ENCODE data around the gene DAB2IP.

The DAB2IP gene

DNA sequence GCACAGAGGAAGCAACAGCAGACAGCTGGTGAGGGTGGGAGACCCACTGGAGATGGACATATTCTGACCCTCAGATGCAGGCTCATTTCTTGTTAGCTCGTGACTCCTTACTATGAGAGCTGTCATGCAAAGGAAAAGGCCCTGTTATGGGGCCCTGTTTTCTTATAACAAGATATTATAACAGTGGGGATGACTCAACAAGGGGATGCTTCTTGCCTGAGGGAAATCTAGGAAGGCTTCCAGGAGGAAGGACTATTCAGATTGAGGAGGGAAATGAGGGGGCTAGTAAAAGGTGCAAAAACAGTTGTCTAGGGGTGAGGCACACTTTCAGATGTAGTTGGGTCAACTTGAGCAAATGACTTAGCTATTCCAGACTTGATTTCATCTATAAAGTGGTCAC is 83.0 kb downstream of the DAB2IP start:
- no peak for TF ChIP-seq LEF1 (IDR thresholded peaks at IDR 0.05; ENCODE audit: borderline replicate concordance)
- TF ChIP-seq L3MBTL2 (conservative IDR thresholded peaks at IDR 0.05), result no peak
- no peak for TF ChIP-seq BHLHE40 (IDR thresholded peaks at IDR 0.05; ENCODE audit: borderline replicate concordance)
- no peak for TF ChIP-seq SP1 (IDR thresholded peaks at IDR 0.05)
- no peak for TF ChIP-seq ELF4 (IDR thresholded peaks at IDR 0.05)
- TF ChIP-seq TARDBP (IDR thresholded peaks at IDR 0.05), result no peak
- no peak for TF ChIP-seq FOXM1 (IDR thresholded peaks at IDR 0.05; ENCODE audit: borderline replicate concordance)
- TF ChIP-seq ARNT (IDR thresholded peaks at IDR 0.05), result no peak
- no peak for DNase-seq (ENCODE audit: extremely low spot score)
- POLR2A ChIA-PET, result no interaction called here
- CTCF ChIA-PET, result interaction anchor here (0.9 to 1.4 kb wide), 5 partner anchors 16 to 247 kb away, joined by 3 to 4 read pairs (median 3); no protein-coding TSS in a partner anchor

DNA sequence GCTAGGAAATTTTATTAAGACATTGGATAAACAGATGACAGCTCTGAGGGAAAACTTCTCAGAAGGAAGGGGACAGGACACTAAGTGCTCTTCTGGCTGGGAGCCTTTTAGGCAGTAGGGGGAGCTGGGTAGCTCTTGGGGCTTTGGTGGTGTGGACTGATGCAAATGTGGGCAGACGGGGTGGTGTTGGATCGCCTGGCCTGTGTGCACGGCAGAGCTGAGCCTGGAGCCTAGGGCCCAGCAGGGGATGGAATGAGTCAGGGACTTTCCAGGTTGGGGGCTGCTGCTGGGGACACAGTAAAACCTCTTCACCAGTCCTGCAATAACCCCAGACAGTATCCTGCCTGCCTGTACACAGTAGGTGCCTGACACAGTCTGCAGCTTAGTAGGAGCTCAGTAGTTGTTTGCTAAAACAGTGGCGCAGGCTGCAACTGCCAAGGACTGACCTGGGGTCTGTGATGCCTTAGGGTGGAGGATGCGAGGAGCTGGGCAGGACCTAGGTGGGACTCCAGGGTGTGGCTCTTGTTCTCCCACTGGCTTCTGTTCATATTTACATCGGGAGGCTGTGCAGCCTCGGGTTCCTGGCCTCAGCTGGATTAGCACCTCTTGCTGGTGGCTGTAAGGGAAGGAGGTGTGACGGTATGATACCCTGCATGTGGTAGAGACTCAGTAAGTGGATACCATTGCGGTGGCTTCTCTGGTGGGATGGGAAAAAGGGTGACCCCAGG is 83.8 kb downstream of the DAB2IP start:
- ChIA-PET CTCF (interaction anchor here (0.9 to 1.4 kb wide), 6 partner anchors 17 to 246 kb away, joined by 3 to 4 read pairs (median 3); no protein-coding TSS in a partner anchor), POLR2A (no interaction called here)
- TF ChIP-seq, protein P1, sequence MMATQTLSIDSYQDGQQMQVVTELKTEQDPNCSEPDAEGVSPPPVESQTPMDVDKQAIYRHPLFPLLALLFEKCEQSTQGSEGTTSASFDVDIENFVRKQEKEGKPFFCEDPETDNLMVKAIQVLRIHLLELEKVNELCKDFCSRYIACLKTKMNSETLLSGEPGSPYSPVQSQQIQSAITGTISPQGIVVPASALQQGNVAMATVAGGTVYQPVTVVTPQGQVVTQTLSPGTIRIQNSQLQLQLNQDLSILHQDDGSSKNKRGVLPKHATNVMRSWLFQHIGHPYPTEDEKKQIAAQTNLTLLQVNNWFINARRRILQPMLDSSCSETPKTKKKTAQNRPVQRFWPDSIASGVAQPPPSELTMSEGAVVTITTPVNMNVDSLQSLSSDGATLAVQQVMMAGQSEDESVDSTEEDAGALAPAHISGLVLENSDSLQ (IDR thresholded peaks at IDR 0.05), result 0 out of 2 replicates have a peak, but pooled peaks have one; percentile 17
- no peak for TF ChIP-seq FOXA1 (IDR thresholded peaks at IDR 0.05)
- peak; percentile 63 for DNase-seq (ENCODE audit: extremely low spot score)

DNA sequence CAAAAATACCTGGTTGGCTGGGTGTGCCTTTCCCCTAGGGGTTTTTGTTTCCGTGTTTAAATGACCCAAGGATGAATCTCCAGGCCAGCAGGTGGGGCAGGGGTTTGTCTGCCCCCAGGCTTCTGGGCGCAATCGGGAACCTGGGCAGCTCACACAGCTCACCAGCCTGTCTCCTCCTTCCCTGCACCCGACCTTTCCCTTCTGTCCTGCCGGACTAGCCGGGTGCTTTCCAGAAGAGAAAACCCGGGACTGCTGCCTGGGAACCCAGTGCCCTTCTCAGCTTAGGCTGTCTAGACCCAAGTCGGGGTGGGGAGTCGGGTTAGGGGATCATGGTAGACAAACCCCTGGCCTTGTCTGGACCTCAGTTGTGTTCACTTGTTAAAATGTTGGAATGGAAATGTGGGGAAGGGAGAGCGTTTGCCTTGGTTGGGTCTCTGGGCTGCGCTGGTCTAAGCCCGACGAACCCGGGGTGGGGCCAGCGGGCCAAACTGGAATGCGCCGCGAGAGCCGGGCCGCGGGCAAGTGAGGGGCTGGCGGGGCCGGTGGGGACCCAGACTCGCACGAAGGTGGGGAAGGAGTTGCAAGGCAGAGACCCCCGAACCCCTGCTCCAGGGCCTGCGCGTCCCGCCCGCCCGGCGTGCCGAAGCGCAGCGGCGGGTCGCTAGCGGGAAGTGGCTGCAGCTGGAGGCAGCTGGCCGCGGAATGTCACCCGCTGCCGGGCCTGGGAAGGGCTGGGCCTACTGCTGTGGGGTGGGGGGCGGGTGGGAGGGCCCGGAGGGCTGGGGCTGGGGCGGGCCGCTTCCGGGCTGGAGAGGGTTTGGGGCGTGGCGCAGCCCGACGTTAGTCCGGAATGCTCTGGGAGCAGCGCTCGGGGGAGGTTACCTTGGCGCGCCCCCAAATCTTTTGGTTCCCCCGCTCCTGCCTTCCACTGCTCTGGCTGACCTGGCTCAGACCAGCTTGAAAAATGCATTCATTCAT is 84.6 kb downstream of the DAB2IP start:
- ChIA-PET CTCF (interaction anchor here (0.9 to 1.4 kb wide), 5 partner anchors 18 to 245 kb away, joined by 3 to 4 read pairs (median 3); no protein-coding TSS in a partner anchor), POLR2A (no interaction called here)
- TF ChIP-seq SP1 (IDR thresholded peaks at IDR 0.05) (no peak), BHLHE40 (IDR thresholded peaks at IDR 0.05; ENCODE audit: borderline replicate concordance) (no peak), ZNF384 (IDR thresholded peaks at IDR 0.05) (no peak), CTBP1 (IDR thresholded peaks at IDR 0.05; ENCODE audit: borderline replicate concordance) (no peak), TARDBP (IDR thresholded peaks at IDR 0.05) (no peak), FOXK2 (IDR thresholded peaks at IDR 0.05) (no peak), L3MBTL2 (conservative IDR thresholded peaks at IDR 0.05) (no peak), LEF1 (IDR thresholded peaks at IDR 0.05; ENCODE audit: borderline replicate concordance) (no peak), FOXA1 (IDR thresholded peaks at IDR 0.05) (no peak), ARNT (IDR thresholded peaks at IDR 0.05) (no peak), SUZ12 (IDR thresholded peaks at IDR 0.05) (no peak)
- no peak for DNase-seq (ENCODE audit: extremely low spot score)

DNA sequence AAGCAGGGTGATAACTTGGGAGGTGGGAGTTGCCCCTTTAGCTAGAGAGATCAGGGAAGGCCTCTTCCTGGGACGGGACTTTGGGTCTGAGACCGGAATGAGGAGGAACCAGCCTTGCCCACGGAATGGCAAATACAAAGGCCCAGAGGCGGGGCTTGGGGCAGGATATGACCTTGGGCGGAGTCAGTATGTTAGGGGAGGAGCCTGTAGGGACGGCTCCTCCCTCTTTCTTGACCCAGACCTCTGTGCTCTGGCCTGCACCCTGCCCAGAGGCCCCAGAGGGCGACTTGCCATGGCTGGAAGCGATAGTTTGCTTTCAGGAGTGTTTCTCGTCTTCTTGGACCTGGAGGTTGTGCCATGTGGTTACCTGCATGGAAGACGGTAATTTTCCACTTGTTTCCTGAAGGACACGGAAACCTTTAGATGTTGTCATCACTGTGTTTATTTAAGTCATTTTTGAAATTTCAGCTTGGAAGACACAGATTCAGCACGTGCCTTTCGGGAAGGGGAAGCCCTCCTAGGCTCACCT is 85.6 kb downstream of the DAB2IP start:
- CTCF ChIA-PET, result no interaction called here

DNA sequence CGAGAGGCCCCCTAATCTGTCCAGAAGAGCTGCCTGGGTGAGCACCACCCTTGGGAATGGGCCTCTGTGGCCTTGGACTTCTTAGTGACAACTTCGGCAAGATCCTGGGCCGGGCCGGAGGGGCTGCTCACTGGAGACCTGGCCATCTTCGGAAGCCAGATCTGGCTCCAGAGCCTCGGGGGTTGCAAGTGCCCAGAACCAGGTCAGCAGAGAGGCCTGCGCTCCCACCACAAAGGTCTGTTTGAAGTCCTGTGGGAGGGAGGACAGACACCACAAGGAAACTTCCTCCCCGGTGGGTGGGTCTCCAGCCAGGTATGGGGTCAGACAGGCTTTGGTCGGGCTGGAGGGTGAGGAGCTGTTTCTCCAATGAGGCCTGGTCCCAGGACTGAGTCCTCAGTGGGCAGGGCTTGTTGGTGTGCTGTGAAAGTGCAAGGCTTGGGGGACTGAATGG is 86.1 kb downstream of the DAB2IP start:
- ChIA-PET POLR2A (no interaction called here), CTCF (interaction anchor here (0.7 kb wide), 1 partner anchor 117 kb away, joined by 3 read pairs; no protein-coding TSS in a partner anchor)
- DNase-seq (ENCODE audit: extremely low spot score), result no peak
- TF ChIP-seq, protein P1 (IDR thresholded peaks at IDR 0.05), result no peak
- TF ChIP-seq FOXM1 (IDR thresholded peaks at IDR 0.05; ENCODE audit: borderline replicate concordance) (no peak), L3MBTL2 (conservative IDR thresholded peaks at IDR 0.05) (no peak)

More for the DNA sequence above, 85.6 kb downstream of the DAB2IP start:
- TF ChIP-seq FOXA1 (IDR thresholded peaks at IDR 0.05), result no peak
- TF ChIP-seq FOXM1 (IDR thresholded peaks at IDR 0.05; ENCODE audit: borderline replicate concordance), result no peak
- no peak for TF ChIP-seq LEF1 (IDR thresholded peaks at IDR 0.05; ENCODE audit: borderline replicate concordance)
- no peak for TF ChIP-seq ELF4 (IDR thresholded peaks at IDR 0.05)
- TF ChIP-seq FOXK2 (IDR thresholded peaks at IDR 0.05), result no peak
- TF ChIP-seq ZNF384 (IDR thresholded peaks at IDR 0.05), result no peak
- no peak for TF ChIP-seq NFRKB (IDR thresholded peaks at IDR 0.05)
- TF ChIP-seq L3MBTL2 (conservative IDR thresholded peaks at IDR 0.05), result no peak
- no peak for TF ChIP-seq HDGF (IDR thresholded peaks at IDR 0.05; ENCODE audit: borderline replicate concordance)
- no peak for TF ChIP-seq BHLHE40 (IDR thresholded peaks at IDR 0.05; ENCODE audit: borderline replicate concordance)
- no peak for TF ChIP-seq SP1 (IDR thresholded peaks at IDR 0.05)
- no peak for TF ChIP-seq SUZ12 (IDR thresholded peaks at IDR 0.05)
- TF ChIP-seq TARDBP (IDR thresholded peaks at IDR 0.05), result no peak
- no peak for TF ChIP-seq CTBP1 (IDR thresholded peaks at IDR 0.05; ENCODE audit: borderline replicate concordance)
- TF ChIP-seq, protein P1 (IDR thresholded peaks at IDR 0.05), result no peak
- no peak for TF ChIP-seq ARNT (IDR thresholded peaks at IDR 0.05)
- DNase-seq (ENCODE audit: extremely low spot score), result peak; percentile 42
- POLR2A ChIA-PET, result no interaction called here

DNA sequence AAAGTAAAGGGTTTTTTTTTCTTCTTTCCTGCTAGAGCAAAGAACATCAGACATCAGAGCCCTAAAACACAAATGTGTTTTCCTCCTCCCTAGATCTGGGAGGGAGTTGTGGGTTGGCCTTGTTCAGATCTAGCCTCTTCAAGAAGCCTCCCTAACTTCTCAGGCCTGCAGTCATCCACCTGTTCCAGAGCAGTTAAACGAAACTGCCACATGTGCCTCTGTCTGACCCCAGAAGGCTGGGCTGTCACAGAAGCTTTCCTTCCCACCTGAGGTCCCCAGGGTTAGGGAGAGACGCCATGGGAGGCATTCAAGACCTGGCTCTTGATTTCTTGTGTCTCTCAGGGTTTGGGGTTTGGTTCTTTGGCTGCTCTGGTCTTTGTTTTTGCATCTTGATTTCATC is 87.0 kb downstream of the DAB2IP start:
- ChIA-PET POLR2A (no interaction called here), CTCF (interaction anchor here (0.7 kb wide), 1 partner anchor 117 kb away, joined by 3 read pairs; no protein-coding TSS in a partner anchor)
- DNase-seq (ENCODE audit: extremely low spot score), result no peak

More for the DNA sequence above, 87.0 kb downstream of the DAB2IP start:
- no peak for TF ChIP-seq NFRKB (IDR thresholded peaks at IDR 0.05)
- no peak for TF ChIP-seq LEF1 (IDR thresholded peaks at IDR 0.05; ENCODE audit: borderline replicate concordance)
- no peak for TF ChIP-seq ZNF384 (IDR thresholded peaks at IDR 0.05)
